ENCODE results near the gene C10orf90.

C10orf90 gene

GRCh38 chr10:126637501-126637900 is 33.0 kb downstream of the C10orf90 start:
- H3K27ac ChIP-seq = no peak overlapping the region
- no peak for DNase-seq (ENCODE audit: low read depth, low spot score)

GRCh38 chr10:126634911-126635310 is 35.6 kb downstream of the C10orf90 start:
- DNase-seq (ENCODE audit: low read depth, low spot score) = peak; percentile 56
- no peak overlapping the region for H3K27ac ChIP-seq

GRCh38 chr10:126634347-126634746 is 36.1 kb downstream of the C10orf90 start:
- DNase-seq (ENCODE audit: low read depth, low spot score) = peak; percentile 10
- no peak overlapping the region for H3K27ac ChIP-seq

- H3K27ac ChIP-seq = no peak overlapping the region
- DNase-seq (ENCODE audit: low read depth, low spot score) = no peak
These were observed 37.8 kb downstream of the C10orf90 start for GRCh38 chr10:126632705-126633104.

GRCh38 chr10:126629925-126630624 is 40.4 kb downstream of the C10orf90 start:
- no peak for DNase-seq (ENCODE audit: low read depth, low spot score)
- no peak overlapping the region for H3K27ac ChIP-seq

- DNase-seq (ENCODE audit: low read depth, low spot score) = no peak
- no peak overlapping the region for H3K27ac ChIP-seq
These were observed 41.7 kb downstream of the C10orf90 start for GRCh38 chr10:126628746-126629145.

- no peak for DNase-seq (ENCODE audit: low read depth, low spot score)
- H3K27ac ChIP-seq = no peak overlapping the region
These were observed 48.6 kb downstream of the C10orf90 start for GRCh38 chr10:126621846-126622245.

- no peak overlapping the region for H3K27ac ChIP-seq
- DNase-seq (ENCODE audit: low read depth, low spot score) = no peak
These were observed 52.0 kb downstream of the C10orf90 start for GRCh38 chr10:126618466-126618865.

- H3K27ac ChIP-seq = no peak overlapping the region
- no peak for DNase-seq (ENCODE audit: low read depth, low spot score)
These were observed 52.8 kb downstream of the C10orf90 start for GRCh38 chr10:126617733-126618132.

- H3K27ac ChIP-seq = no peak overlapping the region
- DNase-seq (ENCODE audit: low read depth, low spot score) = no peak
These were observed 53.3 kb downstream of the C10orf90 start for GRCh38 chr10:126617208-126617607.

GRCh38 chr10:126616737-126617136 is 53.8 kb downstream of the C10orf90 start:
- no peak for DNase-seq (ENCODE audit: low read depth, low spot score)
- no peak overlapping the region for H3K27ac ChIP-seq

GRCh38 chr10:126611303-126611702 is 59.2 kb downstream of the C10orf90 start:
- no peak overlapping the region for H3K27ac ChIP-seq
- no peak for DNase-seq (ENCODE audit: low read depth, low spot score)

GRCh38 chr10:126609566-126609965 is 60.9 kb downstream of the C10orf90 start:
- no peak overlapping the region for H3K27ac ChIP-seq

GRCh38 chr10:126599949-126600682 is 70.4 kb downstream of the C10orf90 start:
- no peak for DNase-seq (ENCODE audit: low read depth, low spot score)
- no peak overlapping the region for H3K27ac ChIP-seq

More at GRCh38 chr10:126609566-126609965, 60.9 kb downstream of the C10orf90 start:
- DNase-seq (ENCODE audit: low read depth, low spot score) = no peak

GRCh38 chr10:126598009-126598408 is 72.5 kb downstream of the C10orf90 start:
- no peak for DNase-seq (ENCODE audit: low read depth, low spot score)
- no peak overlapping the region for H3K27ac ChIP-seq

GRCh38 chr10:126597211-126597610 is 73.3 kb downstream of the C10orf90 start:
- no peak overlapping the region for H3K27ac ChIP-seq
- no peak for DNase-seq (ENCODE audit: low read depth, low spot score)

- no peak for DNase-seq (ENCODE audit: low read depth, low spot score)
These were observed 73.9 kb downstream of the C10orf90 start for GRCh38 chr10:126596472-126597016.

GRCh38 chr10:126595160-126595559 is 75.3 kb downstream of the C10orf90 start:
- no peak overlapping the region for H3K27ac ChIP-seq
- no peak for DNase-seq (ENCODE audit: low read depth, low spot score)

More at GRCh38 chr10:126596472-126597016, 73.9 kb downstream of the C10orf90 start:
- no peak overlapping the region for H3K27ac ChIP-seq

- H3K27ac ChIP-seq = no peak overlapping the region
- no peak for DNase-seq (ENCODE audit: low read depth, low spot score)
These were observed 76.4 kb downstream of the C10orf90 start for GRCh38 chr10:126593968-126594701.

- DNase-seq (ENCODE audit: low read depth, low spot score) = no peak
- no peak overlapping the region for H3K27ac ChIP-seq
These were observed 77.6 kb downstream of the C10orf90 start for GRCh38 chr10:126592901-126593300.

GRCh38 chr10:126588024-126588423 is 82.5 kb downstream of the C10orf90 start:
- H3K27ac ChIP-seq = no peak overlapping the region
- DNase-seq (ENCODE audit: low read depth, low spot score) = no peak
